Neuronal stem cell (in vitro differentiated cells): ENCODE data around the gene PDGFRA.
"Not testable (repeated sequence)": the region's sequence is repeated elsewhere in the genome, so short reads cannot be mapped to it uniquely, and the experiment has no call there.

Experiments used
- DNase-seq: peaks from one replicate; pipeline ENCODE4 v3.0.0-alpha.2; 2013; ENCODE audit warnings: low spot score
- H2AFZ ChIP-seq: one replicate; pipeline ENCODE4 v1.6.1; 2013; ENCODE audit warnings: mild to moderate bottlenecking, low read length, inconsistent platforms
- H2AK5ac ChIP-seq: 2 replicates; pipeline ENCODE4 v1.6.1; 2013; ENCODE audit warnings: low read depth, mild to moderate bottlenecking, inconsistent platforms, low read length, moderate library complexity, mixed read lengths
- H2BK120ac ChIP-seq: 2 replicates; pipeline ENCODE4 v1.6.1; 2013; ENCODE audit warnings: low read depth, mild to moderate bottlenecking, inconsistent platforms, low read length, moderate library complexity, mixed read lengths
- H2BK12ac ChIP-seq: one replicate; pipeline ENCODE4 v1.6.1; 2013; ENCODE audit warnings: low read length, inconsistent platforms
- H2BK15ac ChIP-seq: 2 replicates; pipeline ENCODE4 v1.6.1; 2013; ENCODE audit warnings: mild to moderate bottlenecking, low read length, inconsistent platforms, mixed read lengths
- H2BK5ac ChIP-seq: one replicate; pipeline ENCODE4 v1.6.1; 2013; ENCODE audit warnings: inconsistent platforms, mild to moderate bottlenecking, low read length, moderate library complexity
- H3K14ac ChIP-seq: one replicate; pipeline ENCODE4 v1.6.1; 2013; ENCODE audit warnings: low read length, inconsistent platforms
- H3K18ac ChIP-seq: 2 replicates; pipeline ENCODE4 v1.6.1; 2013; ENCODE audit warnings: low read length, inconsistent platforms
- H3K23ac ChIP-seq: 2 replicates; pipeline ENCODE4 v1.6.1; 2013; ENCODE audit warnings: low read depth, mild to moderate bottlenecking, mixed read lengths, low read length, inconsistent platforms; ENCODE audit not compliant: poor library complexity
- H3K27ac ChIP-seq: replicated peaks from 3 replicates; pipeline ENCODE4 v1.5.1; 2013; ENCODE audit warnings: low read length, inconsistent platforms
- H3K27me3 ChIP-seq, 3 experiments: 2 replicates each; pipeline ENCODE4 v1.6.1; 2013; ENCODE audit warnings: low read length in 3 of 3, mild to moderate bottlenecking in 2 of 3, inconsistent platforms in 1 of 3, low read depth in 1 of 3, mixed read lengths in 1 of 3, moderate library complexity in 1 of 3; ENCODE audit not compliant: control insufficient read depth in 3 of 3, insufficient read depth in 3 of 3
- H3K36me3 ChIP-seq, 2 donors: replicated peaks in 1 of 2; 2 replicates each; pipeline ENCODE4 v1.6.1; 2013; ENCODE audit warnings: low read length in 2 of 2; ENCODE audit not compliant: control insufficient read depth in 2 of 2, insufficient read depth in 2 of 2
- H3K4ac ChIP-seq: 2 replicates; pipeline ENCODE4 v1.6.1; 2013; ENCODE audit warnings: inconsistent platforms, mild to moderate bottlenecking, low read length, moderate library complexity
- H3K4me1 ChIP-seq, 2 donors: 1 replicate in 1 of 2; 2 replicates in 1 of 2; pipeline ENCODE4 v1.6.1; 2013; ENCODE audit warnings: low read length in 2 of 2, low read depth in 1 of 2; ENCODE audit not compliant: control insufficient read depth in 2 of 2, insufficient read depth in 1 of 2
- H3K4me2 ChIP-seq: one replicate; pipeline ENCODE4 v1.6.1; 2013; ENCODE audit warnings: mild to moderate bottlenecking, low read length, inconsistent platforms; ENCODE audit not compliant: insufficient read depth, poor library complexity, severe bottlenecking
- H3K4me3 ChIP-seq, 2 donors: 2 replicates each; pipeline ENCODE4 v1.5.1; 2013; ENCODE audit warnings: low read length in 2 of 2, mild to moderate bottlenecking in 2 of 2, inconsistent platforms in 1 of 2, moderate library complexity in 1 of 2
- H3K79me1 ChIP-seq: one replicate; pipeline ENCODE4 v1.6.1; 2013; ENCODE audit warnings: low read depth, mild to moderate bottlenecking, inconsistent platforms, low read length, moderate library complexity
- H3K9ac ChIP-seq: one replicate; pipeline ENCODE4 v1.6.1; 2013; ENCODE audit warnings: mild to moderate bottlenecking, low read depth, low read length, inconsistent platforms; ENCODE audit not compliant: poor library complexity
- H3K9me3 ChIP-seq, 2 donors: replicated peaks in 1 of 2; 2 replicates each; pipeline versions ENCODE3 to v1.6.1; 2013; ENCODE audit warnings: low read length in 2 of 2, mild to moderate bottlenecking in 2 of 2, inconsistent platforms in 1 of 2, low read depth in 1 of 2, mixed read lengths in 1 of 2, moderate library complexity in 1 of 2; ENCODE audit not compliant: control insufficient read depth in 2 of 2, insufficient read depth in 1 of 2
- H4K8ac ChIP-seq: one replicate; pipeline ENCODE4 v1.6.1; 2013; ENCODE audit warnings: low read depth, mild to moderate bottlenecking, inconsistent platforms, low read length, moderate library complexity
- H4K91ac ChIP-seq: one replicate; pipeline ENCODE4 v1.6.1; 2013; ENCODE audit warnings: low read length, low read depth, mild to moderate bottlenecking, inconsistent platforms; ENCODE audit not compliant: poor library complexity
- WGBS, 2 donors: extraction: QIAGEN DNeasy Blood & Tissue Kit; methylation state at CpG; one replicate each; pipeline ENCODE4 v1.1.7; 2013; ENCODE audit warnings: missing lambda C conversion rate in 2 of 2, mixed read lengths in 1 of 2; ENCODE audit not compliant: insufficient read length in 2 of 2, insufficient replicate concordance in 1 of 2; ENCODE audit errors: extremely low coverage in 2 of 2; 5-methylcytosine and 5-hydroxymethylcytosine counted together

PDGFRA gene

DNA sequence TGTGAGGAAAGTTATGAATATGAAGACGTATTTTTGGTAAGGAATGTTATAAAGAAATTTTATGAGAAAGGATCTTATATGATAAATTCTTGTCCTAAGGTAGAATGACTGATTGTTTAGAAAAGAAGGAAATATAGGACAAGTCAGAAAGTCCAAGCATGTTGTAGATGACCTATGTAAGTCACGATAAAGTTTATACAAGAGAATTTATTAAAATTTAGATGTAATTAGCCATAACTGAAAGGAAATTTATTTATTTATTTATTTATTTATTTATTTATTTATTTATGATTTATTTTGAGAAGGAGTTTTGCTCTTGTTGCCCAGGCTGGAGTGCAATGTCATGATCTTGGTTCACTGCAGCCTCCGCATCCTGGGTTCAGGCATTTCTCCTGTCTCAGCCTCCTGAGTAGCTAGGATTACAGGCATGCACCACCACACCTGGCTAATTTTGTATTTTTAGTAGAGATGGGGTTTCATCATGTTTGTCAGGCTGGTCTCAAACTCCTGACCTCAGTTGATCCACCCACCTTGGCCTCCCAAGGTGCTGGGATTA is 12.3 kb downstream of the PDGFRA start:
- not testable (repeated sequence) for H3K4me3 ChIP-seq

DNA sequence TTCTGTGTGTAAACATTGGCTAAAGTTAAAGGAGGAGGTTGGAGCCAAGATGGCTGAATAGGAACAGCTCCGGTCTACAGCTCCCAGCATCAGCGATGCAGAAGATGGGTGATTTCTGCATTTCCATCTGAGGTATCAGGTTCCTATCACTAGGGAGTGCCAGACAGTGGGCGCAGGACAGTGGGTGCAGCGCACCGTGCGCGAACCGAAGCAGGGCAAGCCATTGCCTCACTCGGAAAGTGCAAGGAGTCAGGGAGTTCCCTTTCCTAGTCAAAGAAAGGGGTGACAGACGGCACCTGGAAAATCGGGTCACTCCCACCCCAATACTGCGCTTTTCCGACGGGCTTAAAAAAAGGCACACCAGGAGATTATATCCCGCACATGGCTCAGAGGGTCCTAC is 14.4 kb downstream of the PDGFRA start:
- H2BK15ac ChIP-seq, H3K9ac ChIP-seq, H2AK5ac ChIP-seq, H2BK12ac ChIP-seq, H3K27me3 ChIP-seq, H3K4ac ChIP-seq, H2BK5ac ChIP-seq, H2BK120ac ChIP-seq, H3K14ac ChIP-seq, H3K36me3 ChIP-seq, H3K18ac ChIP-seq, H3K4me2 ChIP-seq, H3K79me1 ChIP-seq, H3K27ac ChIP-seq, H4K91ac ChIP-seq, H2AFZ ChIP-seq, H3K23ac ChIP-seq, H3K4me3 ChIP-seq, H4K8ac ChIP-seq, H3K4me1 ChIP-seq, DNase-seq: not testable (repeated sequence)
- WGBS, 2 donors, result no CpG with 5 or more reads among the region's 15 CpGs
- H3K9me3 ChIP-seq, result peaks cover 10 to 21% of the 10 kb centered on the region in 2 donors

More for the DNA sequence above, 12.3 kb downstream of the PDGFRA start:
- H2BK12ac ChIP-seq, H4K8ac ChIP-seq, H2BK15ac ChIP-seq, H3K36me3 ChIP-seq, H3K14ac ChIP-seq, H3K18ac ChIP-seq, H2BK5ac ChIP-seq, H3K79me1 ChIP-seq, H3K4me1 ChIP-seq, H3K4ac ChIP-seq, H2BK120ac ChIP-seq, H4K91ac ChIP-seq, H2AFZ ChIP-seq, H3K27me3 ChIP-seq, H3K4me2 ChIP-seq, H2AK5ac ChIP-seq, H3K27ac ChIP-seq, H3K9ac ChIP-seq, H3K23ac ChIP-seq: not testable (repeated sequence)
- peaks cover 10 to 21% of the 10 kb centered on the region in 2 donors for H3K9me3 ChIP-seq
- peak; percentile 9 for DNase-seq
- 100% methylated on average over 1 of the region's 3 CpGs for WGBS, 2 donors

DNA sequence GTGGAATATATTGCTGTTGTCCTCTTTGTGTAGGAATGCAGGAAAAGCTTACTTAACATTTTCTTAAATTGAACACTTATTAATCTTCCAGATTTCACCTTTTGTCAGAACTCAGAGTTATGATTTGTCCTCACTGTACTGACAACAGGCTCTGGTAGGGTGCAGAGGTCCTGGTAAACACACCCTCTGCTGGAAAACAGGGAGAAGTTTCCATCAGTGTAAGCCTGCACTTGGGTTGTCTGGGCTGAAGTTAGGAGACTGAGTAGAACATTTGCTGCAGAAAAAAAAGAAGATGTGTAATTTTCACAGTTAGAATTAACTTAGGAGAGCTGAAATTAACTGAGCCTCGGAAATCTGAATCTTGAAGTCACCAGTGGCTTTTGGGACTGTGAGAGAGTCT is 23.2 kb downstream of the PDGFRA start:
- DNase-seq, H3K14ac ChIP-seq, H3K4ac ChIP-seq, H3K27me3 ChIP-seq, H3K79me1 ChIP-seq, H3K36me3 ChIP-seq, H3K9ac ChIP-seq, H3K4me3 ChIP-seq, H2BK5ac ChIP-seq, H2BK15ac ChIP-seq, H3K18ac ChIP-seq, H3K4me1 ChIP-seq, H2BK120ac ChIP-seq, H3K4me2 ChIP-seq, H2BK12ac ChIP-seq, H4K91ac ChIP-seq, H3K23ac ChIP-seq, H4K8ac ChIP-seq, H2AK5ac ChIP-seq, H3K27ac ChIP-seq, H2AFZ ChIP-seq, H3K9me3 ChIP-seq: not testable (repeated sequence)
- no CpG with 5 or more reads among the region's 1 CpG for WGBS, 2 donors

DNA sequence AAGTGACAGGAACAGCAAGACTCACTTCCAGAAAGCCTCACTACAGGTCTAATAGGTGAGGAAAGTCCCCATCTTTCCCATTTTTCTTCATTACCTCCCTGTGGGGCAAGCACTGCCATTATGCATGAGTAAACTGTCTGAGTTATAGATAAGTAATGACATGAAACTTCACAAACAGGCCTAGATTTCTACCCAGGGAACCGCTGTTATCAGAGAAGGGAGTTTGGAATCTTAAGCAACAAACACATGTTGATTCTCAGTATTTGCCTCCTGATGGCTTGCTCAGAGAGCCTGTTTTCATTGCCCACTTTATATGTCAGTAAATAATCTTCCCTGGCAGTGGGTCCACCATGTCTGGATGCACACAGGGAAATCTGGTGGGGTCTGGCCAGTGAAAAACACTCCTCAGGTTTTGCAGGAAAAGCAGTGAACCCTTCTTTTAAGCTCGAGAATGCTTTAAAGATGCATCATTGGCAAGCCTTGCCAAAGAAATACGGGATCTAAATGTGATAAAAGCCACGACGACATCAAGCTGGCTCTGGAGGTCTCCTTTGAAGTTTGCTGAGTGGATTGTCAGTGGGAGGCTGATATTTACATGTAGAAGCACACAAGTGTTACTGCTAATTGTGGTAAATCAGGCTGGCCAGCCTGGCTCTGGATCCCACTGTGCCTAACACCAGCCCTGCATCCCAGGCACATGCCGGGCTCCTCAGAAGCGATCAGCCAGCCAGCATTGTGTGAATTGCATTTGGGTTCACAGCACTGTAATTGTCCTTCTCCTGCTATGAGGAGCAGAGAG is 25.2 kb downstream of the PDGFRA start:
- Histone ChIP-seq H2AK5ac (no peak overlapping the region), H4K8ac (no peak overlapping the region), H3K23ac (no peak overlapping the region), H3K79me1 (no peaks in the 10 kb centered on the region), H3K27me3 (no peaks in the 10 kb centered on the region), H3K9ac (no peak overlapping the region), H2BK15ac (no peak overlapping the region), H3K4ac (no peak overlapping the region), H4K91ac (no peak overlapping the region), H2BK5ac (no peak overlapping the region), H3K14ac (no peak overlapping the region), H3K4me1 (no peaks in the 10 kb centered on the region), H3K4me2 (no peak overlapping the region), H3K36me3 (no peaks in the 10 kb centered on the region), H2BK12ac (no peak overlapping the region), H3K27ac (no peak overlapping the region), H3K18ac (no peak overlapping the region), H2AFZ (no peak overlapping the region), H3K4me3 (no peak overlapping the region), H3K9me3 (peaks cover 0 to 1% of the 10 kb centered on the region in 2 donors), H2BK120ac (no peak overlapping the region)
- DNase-seq, result no peak
- no CpG with 5 or more reads among the region's 7 CpGs for WGBS, 2 donors
